Neuronal stem cell (in vitro differentiated cells): ENCODE measurements around the gene ERP27.

Experiments
- DNase-seq: peaks from one replicate; pipeline ENCODE4 v3.0.0-alpha.2; 2013; ENCODE audit warnings: low spot score
- H2AFZ ChIP-seq: one replicate; pipeline ENCODE4 v1.6.1; 2013; ENCODE audit warnings: mild to moderate bottlenecking, low read length, inconsistent platforms
- H2AK5ac ChIP-seq: 2 replicates; pipeline ENCODE4 v1.6.1; 2013; ENCODE audit warnings: low read depth, mild to moderate bottlenecking, inconsistent platforms, low read length, moderate library complexity, mixed read lengths
- H2BK120ac ChIP-seq: 2 replicates; pipeline ENCODE4 v1.6.1; 2013; ENCODE audit warnings: low read depth, mild to moderate bottlenecking, inconsistent platforms, low read length, moderate library complexity, mixed read lengths
- H2BK12ac ChIP-seq: one replicate; pipeline ENCODE4 v1.6.1; 2013; ENCODE audit warnings: low read length, inconsistent platforms
- H2BK15ac ChIP-seq: 2 replicates; pipeline ENCODE4 v1.6.1; 2013; ENCODE audit warnings: mild to moderate bottlenecking, low read length, inconsistent platforms, mixed read lengths
- H2BK5ac ChIP-seq: one replicate; pipeline ENCODE4 v1.6.1; 2013; ENCODE audit warnings: inconsistent platforms, mild to moderate bottlenecking, low read length, moderate library complexity
- H3K14ac ChIP-seq: one replicate; pipeline ENCODE4 v1.6.1; 2013; ENCODE audit warnings: low read length, inconsistent platforms
- H3K18ac ChIP-seq: 2 replicates; pipeline ENCODE4 v1.6.1; 2013; ENCODE audit warnings: low read length, inconsistent platforms
- H3K23ac ChIP-seq: 2 replicates; pipeline ENCODE4 v1.6.1; 2013; ENCODE audit warnings: low read depth, mild to moderate bottlenecking, mixed read lengths, low read length, inconsistent platforms; ENCODE audit not compliant: poor library complexity
- H3K27ac ChIP-seq: replicated peaks from 3 replicates; pipeline ENCODE4 v1.5.1; 2013; ENCODE audit warnings: low read length, inconsistent platforms
- H3K27me3 ChIP-seq, 3 experiments: 2 replicates each; pipeline ENCODE4 v1.6.1; 2013; ENCODE audit warnings: low read length in 3 of 3, mild to moderate bottlenecking in 2 of 3, inconsistent platforms in 1 of 3, low read depth in 1 of 3, mixed read lengths in 1 of 3, moderate library complexity in 1 of 3; ENCODE audit not compliant: control insufficient read depth in 3 of 3, insufficient read depth in 3 of 3
- H3K36me3 ChIP-seq, 2 donors: replicated peaks in 1 of 2; 2 replicates each; pipeline ENCODE4 v1.6.1; 2013; ENCODE audit warnings: low read length in 2 of 2; ENCODE audit not compliant: control insufficient read depth in 2 of 2, insufficient read depth in 2 of 2
- H3K4ac ChIP-seq: 2 replicates; pipeline ENCODE4 v1.6.1; 2013; ENCODE audit warnings: inconsistent platforms, mild to moderate bottlenecking, low read length, moderate library complexity
- H3K4me1 ChIP-seq, 2 donors: 1 replicate in 1 of 2; 2 replicates in 1 of 2; pipeline ENCODE4 v1.6.1; 2013; ENCODE audit warnings: low read length in 2 of 2, low read depth in 1 of 2; ENCODE audit not compliant: control insufficient read depth in 2 of 2, insufficient read depth in 1 of 2
- H3K4me2 ChIP-seq: one replicate; pipeline ENCODE4 v1.6.1; 2013; ENCODE audit warnings: mild to moderate bottlenecking, low read length, inconsistent platforms; ENCODE audit not compliant: insufficient read depth, poor library complexity, severe bottlenecking
- H3K4me3 ChIP-seq, 2 donors: 2 replicates each; pipeline ENCODE4 v1.5.1; 2013; ENCODE audit warnings: low read length in 2 of 2, mild to moderate bottlenecking in 2 of 2, inconsistent platforms in 1 of 2, moderate library complexity in 1 of 2
- H3K79me1 ChIP-seq: one replicate; pipeline ENCODE4 v1.6.1; 2013; ENCODE audit warnings: low read depth, mild to moderate bottlenecking, inconsistent platforms, low read length, moderate library complexity
- H3K9ac ChIP-seq: one replicate; pipeline ENCODE4 v1.6.1; 2013; ENCODE audit warnings: mild to moderate bottlenecking, low read depth, low read length, inconsistent platforms; ENCODE audit not compliant: poor library complexity
- H3K9me3 ChIP-seq, 2 donors: replicated peaks in 1 of 2; 2 replicates each; pipeline versions ENCODE3 to v1.6.1; 2013; ENCODE audit warnings: low read length in 2 of 2, mild to moderate bottlenecking in 2 of 2, inconsistent platforms in 1 of 2, low read depth in 1 of 2, mixed read lengths in 1 of 2, moderate library complexity in 1 of 2; ENCODE audit not compliant: control insufficient read depth in 2 of 2, insufficient read depth in 1 of 2
- H4K8ac ChIP-seq: one replicate; pipeline ENCODE4 v1.6.1; 2013; ENCODE audit warnings: low read depth, mild to moderate bottlenecking, inconsistent platforms, low read length, moderate library complexity
- H4K91ac ChIP-seq: one replicate; pipeline ENCODE4 v1.6.1; 2013; ENCODE audit warnings: low read length, low read depth, mild to moderate bottlenecking, inconsistent platforms; ENCODE audit not compliant: poor library complexity
- WGBS, 2 donors: extraction: QIAGEN DNeasy Blood & Tissue Kit; methylation state at CpG; one replicate each; pipeline ENCODE4 v1.1.7; 2013; ENCODE audit warnings: missing lambda C conversion rate in 2 of 2, mixed read lengths in 1 of 2; ENCODE audit not compliant: insufficient read length in 2 of 2, insufficient replicate concordance in 1 of 2; ENCODE audit errors: extremely low coverage in 2 of 2; 5-methylcytosine and 5-hydroxymethylcytosine counted together

The ERP27 gene

DNA sequence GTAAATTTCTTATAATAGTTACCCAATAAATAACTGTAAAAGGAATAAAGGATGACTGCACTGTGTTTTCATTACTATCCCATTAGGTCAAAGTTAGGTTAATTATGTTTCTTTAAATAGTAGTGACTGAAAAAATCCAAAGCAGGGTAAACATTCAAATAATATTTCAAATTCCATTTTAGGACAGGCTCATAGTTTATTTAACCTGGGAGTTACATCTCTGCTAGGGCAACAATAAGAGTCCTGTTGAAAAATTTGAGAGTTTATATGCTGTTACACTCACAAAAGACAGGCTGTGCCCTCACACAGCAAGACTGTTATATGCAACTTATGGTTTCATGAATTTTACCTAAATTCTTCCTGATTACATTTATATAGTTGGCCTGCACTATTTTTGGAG, 8.0 kb downstream of the ERP27 start:
- DNase-seq, result no peak
- no peak overlapping the region for H3K23ac ChIP-seq
- H3K4me3 ChIP-seq, result no peak overlapping the region
- H4K8ac ChIP-seq, result no peak overlapping the region
- no peak overlapping the region for H2BK12ac ChIP-seq
- no peak overlapping the region for H2AK5ac ChIP-seq
- no peak overlapping the region for H3K18ac ChIP-seq
- no peak overlapping the region for H2BK120ac ChIP-seq
- H3K4me2 ChIP-seq, result no peak overlapping the region
- H3K9ac ChIP-seq, result no peak overlapping the region
- no peak overlapping the region for H3K27ac ChIP-seq
- no peak overlapping the region for H2BK15ac ChIP-seq
- no peaks in the 10 kb centered on the region for H3K79me1 ChIP-seq
- no peak overlapping the region for H3K4ac ChIP-seq
- H3K27me3 ChIP-seq, result no peaks in the 10 kb centered on the region
- H3K9me3 ChIP-seq, result no peaks in the 10 kb centered on the region
- H4K91ac ChIP-seq, result no peak overlapping the region
- H3K36me3 ChIP-seq, result no peaks in the 10 kb centered on the region
- H2BK5ac ChIP-seq, result no peak overlapping the region
- no peaks in the 10 kb centered on the region for H3K4me1 ChIP-seq
- no peak overlapping the region for H3K14ac ChIP-seq
- H2AFZ ChIP-seq, result no peak overlapping the region

DNA sequence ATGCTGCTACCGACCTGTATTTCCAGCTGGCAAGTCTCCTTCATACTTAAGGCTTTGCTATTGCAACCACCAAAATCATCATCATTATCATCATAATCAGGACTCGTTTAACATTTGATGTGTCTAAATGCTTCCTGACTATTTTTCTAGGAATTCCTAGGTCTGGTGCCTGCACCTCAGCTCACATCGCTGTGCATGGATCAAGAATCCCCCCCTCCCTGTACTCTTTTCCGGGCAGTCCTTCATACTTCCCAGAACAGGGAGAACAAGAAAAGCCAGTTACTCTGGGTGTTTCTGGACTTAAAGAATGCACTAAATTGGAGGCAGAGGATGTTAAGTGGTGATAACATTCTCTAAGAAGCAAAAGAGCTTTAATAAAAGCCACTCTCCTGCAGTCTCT, 9.4 kb downstream of the ERP27 start:
- no peaks in the 10 kb centered on the region for H3K4me1 ChIP-seq
- H3K18ac ChIP-seq, result no peak overlapping the region
- peak overlapping the region; percentile 19 for H2AFZ ChIP-seq
- no peak overlapping the region for H2BK5ac ChIP-seq
- H3K4me3 ChIP-seq, result no peak overlapping the region
- H3K9me3 ChIP-seq, result no peaks in the 10 kb centered on the region
- H2BK12ac ChIP-seq, result no peak overlapping the region
- H4K91ac ChIP-seq, result no peak overlapping the region
- H3K4ac ChIP-seq, result no peak overlapping the region
- no peak overlapping the region for H2BK15ac ChIP-seq
- H3K79me1 ChIP-seq, result no peaks in the 10 kb centered on the region
- DNase-seq, result no peak
- H3K9ac ChIP-seq, result no peak overlapping the region
- no peak overlapping the region for H3K14ac ChIP-seq
- no CpG with 5 or more reads among the region's 4 CpGs for WGBS, 2 donors
- no peaks in the 10 kb centered on the region for H3K27me3 ChIP-seq
- H3K36me3 ChIP-seq, result no peaks in the 10 kb centered on the region
- H2BK120ac ChIP-seq, result no peak overlapping the region
- H2AK5ac ChIP-seq, result no peak overlapping the region
- no peak overlapping the region for H3K27ac ChIP-seq
- H3K4me2 ChIP-seq, result no peak overlapping the region
- no peak overlapping the region for H4K8ac ChIP-seq
- no peak overlapping the region for H3K23ac ChIP-seq

DNA sequence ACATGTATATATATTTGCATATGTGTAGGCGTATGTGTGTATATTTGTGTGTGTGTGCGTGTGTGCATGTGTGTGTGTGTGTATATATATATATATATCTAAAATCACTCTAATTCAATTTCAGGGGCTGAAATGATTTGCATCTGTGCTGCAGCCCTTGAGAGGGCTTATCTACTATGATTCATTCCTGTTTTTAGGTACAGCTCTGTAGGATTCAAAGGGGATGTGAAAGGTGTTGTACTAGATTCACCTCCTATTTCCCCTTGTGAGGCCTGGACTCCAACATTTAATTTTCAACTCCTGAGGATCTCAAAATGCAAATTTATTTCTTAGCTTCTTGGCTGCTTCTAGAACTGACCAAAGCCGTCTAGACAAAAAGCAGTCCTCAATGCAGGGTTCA, 11.1 kb downstream of the ERP27 start:
- Histone ChIP-seq H2AK5ac (no peak overlapping the region), H3K9me3 (no peaks in the 10 kb centered on the region), H3K27ac (no peak overlapping the region), H3K4me3 (no peak overlapping the region), H3K23ac (no peak overlapping the region), H3K18ac (no peak overlapping the region), H3K14ac (no peak overlapping the region), H3K4me1 (no peaks in the 10 kb centered on the region), H2BK120ac (no peak overlapping the region), H2BK12ac (no peak overlapping the region), H3K4me2 (no peak overlapping the region), H3K9ac (no peak overlapping the region), H3K4ac (no peak overlapping the region), H3K27me3 (no peaks in the 10 kb centered on the region), H3K79me1 (no peaks in the 10 kb centered on the region), H4K91ac (no peak overlapping the region), H2BK15ac (no peak overlapping the region), H4K8ac (no peak overlapping the region), H3K36me3 (no peaks in the 10 kb centered on the region), H2BK5ac (no peak overlapping the region), H2AFZ (no peak overlapping the region)
- DNase-seq, result no peak
- WGBS, 2 donors, result no CpG with 5 or more reads among the region's 3 CpGs

DNA sequence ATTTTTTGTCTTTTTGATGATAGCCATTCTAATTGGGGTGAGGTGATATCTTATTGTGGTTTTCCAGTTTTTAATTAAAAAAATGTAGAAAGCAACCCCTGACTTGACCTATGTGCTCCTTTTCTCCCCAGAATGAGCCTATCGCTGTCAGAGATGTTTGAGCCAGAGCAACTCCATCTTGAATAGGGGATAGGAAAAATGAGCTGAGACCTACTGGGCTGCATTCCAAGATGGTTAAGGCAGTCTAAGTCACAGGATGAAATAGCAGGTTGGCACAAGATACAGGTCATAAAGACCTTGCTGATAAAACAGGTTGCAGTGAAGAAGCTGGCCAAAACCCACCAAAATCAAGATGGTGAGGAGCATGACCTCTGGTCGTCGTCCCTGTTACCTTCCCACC, 13.8 kb downstream of the ERP27 start:
- no CpG with 5 or more reads among the region's 3 CpGs for WGBS, 2 donors
- no peak overlapping the region for H4K8ac ChIP-seq
- no peak overlapping the region for H3K18ac ChIP-seq
- no peak overlapping the region for H3K4ac ChIP-seq
- H3K4me1 ChIP-seq, result no peaks in the 10 kb centered on the region
- no peak overlapping the region for H2BK120ac ChIP-seq
- no peak overlapping the region for H2BK5ac ChIP-seq
- no peak overlapping the region for H2BK12ac ChIP-seq
- H2AK5ac ChIP-seq, result no peak overlapping the region
- H3K14ac ChIP-seq, result no peak overlapping the region
- H3K9ac ChIP-seq, result no peak overlapping the region
- DNase-seq, result no peak
- no peak overlapping the region for H3K4me2 ChIP-seq
- H2AFZ ChIP-seq, result no peak overlapping the region
- H3K27me3 ChIP-seq, result no peaks in the 10 kb centered on the region
- no peak overlapping the region for H3K27ac ChIP-seq
- H3K23ac ChIP-seq, result no peak overlapping the region
- no peaks in the 10 kb centered on the region for H3K9me3 ChIP-seq
- no peak overlapping the region for H3K4me3 ChIP-seq
- H4K91ac ChIP-seq, result no peak overlapping the region
- no peaks in the 10 kb centered on the region for H3K36me3 ChIP-seq
- H3K79me1 ChIP-seq, result no peaks in the 10 kb centered on the region
- H2BK15ac ChIP-seq, result no peak overlapping the region
